HCT116 (cell line): ENCODE data around the gene GAMT.
A peak's percentile ranks its signal among the peaks of the same experiment; 100 is the strongest.

ENCODE experiments used
- ATF3 ChIP-seq: IDR thresholded peaks from 2 replicates; pipeline ENCODE4 v1.6.1; 2012
- EZH2 ChIP-seq: fragments of 200-600 bp; sonication (generic); IDR thresholded peaks from 2 replicates; pipeline ENCODE4 v1.6.1; 2017; ENCODE audit warnings: antibody characterized with exemption, mixed run types
- POLR2A ChIP-seq: IDR thresholded peaks from 2 replicates; pipeline ENCODE4 v1.7.0; 2011; ENCODE audit warnings: borderline replicate concordance; ENCODE audit not compliant: insufficient read depth, insufficient read length; ENCODE audit errors: extremely low read depth
- POLR2AphosphoS5 ChIP-seq: IDR thresholded peaks from 2 replicates; pipeline ENCODE4 v1.6.1; 2011; ENCODE audit warnings: mild to moderate bottlenecking, low read depth, low read length, moderate library complexity
- SIN3A ChIP-seq: IDR thresholded peaks from 2 replicates; pipeline ENCODE4 v1.6.1; 2012; ENCODE audit warnings: low read depth
- SP1 ChIP-seq: IDR thresholded peaks from 2 replicates; pipeline ENCODE4 v1.6.1; 2012; ENCODE audit warnings: low read depth
- ZBTB33 ChIP-seq: IDR thresholded peaks from 2 replicates; pipeline ENCODE4 v1.6.1; 2011; ENCODE audit warnings: mild to moderate bottlenecking, low read length, moderate library complexity; ENCODE audit not compliant: insufficient replicate concordance; ENCODE audit errors: extremely low read depth
- TF ChIP-seq, protein P1 (sequence below), 3 experiments: fragments of 200-600 bp in 1 of 3; sonication (generic) in 1 of 3; IDR thresholded peaks in 2 of 3; conservative IDR thresholded peaks in 1 of 3; 2 replicates each; pipeline ENCODE4 v1.5.1; 2012 to 2017; ENCODE audit warnings: low read depth in 2 of 3, low read length in 2 of 3, antibody characterized with exemption in 1 of 3, borderline replicate concordance in 1 of 3, control low read depth in 1 of 3, mild to moderate bottlenecking in 1 of 3, mixed read lengths in 1 of 3, mixed run types in 1 of 3, moderate library complexity in 1 of 3; ENCODE audit not compliant: insufficient read depth in 1 of 3

GRCh38 chr19:1449467-1450442 is 48.4 kb upstream of the GAMT start, which contains the start of gene APC2:
- TF ChIP-seq, protein P1, sequence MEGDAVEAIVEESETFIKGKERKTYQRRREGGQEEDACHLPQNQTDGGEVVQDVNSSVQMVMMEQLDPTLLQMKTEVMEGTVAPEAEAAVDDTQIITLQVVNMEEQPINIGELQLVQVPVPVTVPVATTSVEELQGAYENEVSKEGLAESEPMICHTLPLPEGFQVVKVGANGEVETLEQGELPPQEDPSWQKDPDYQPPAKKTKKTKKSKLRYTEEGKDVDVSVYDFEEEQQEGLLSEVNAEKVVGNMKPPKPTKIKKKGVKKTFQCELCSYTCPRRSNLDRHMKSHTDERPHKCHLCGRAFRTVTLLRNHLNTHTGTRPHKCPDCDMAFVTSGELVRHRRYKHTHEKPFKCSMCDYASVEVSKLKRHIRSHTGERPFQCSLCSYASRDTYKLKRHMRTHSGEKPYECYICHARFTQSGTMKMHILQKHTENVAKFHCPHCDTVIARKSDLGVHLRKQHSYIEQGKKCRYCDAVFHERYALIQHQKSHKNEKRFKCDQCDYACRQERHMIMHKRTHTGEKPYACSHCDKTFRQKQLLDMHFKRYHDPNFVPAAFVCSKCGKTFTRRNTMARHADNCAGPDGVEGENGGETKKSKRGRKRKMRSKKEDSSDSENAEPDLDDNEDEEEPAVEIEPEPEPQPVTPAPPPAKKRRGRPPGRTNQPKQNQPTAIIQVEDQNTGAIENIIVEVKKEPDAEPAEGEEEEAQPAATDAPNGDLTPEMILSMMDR (IDR thresholded peaks at IDR 0.05 in 2 of 3, conservative IDR thresholded peaks at IDR 0.05 in 1 of 3; ENCODE audit: borderline replicate concordance in 1 of 3, insufficient read depth in 1 of 3, low read depth in 2 of 3, low read length in 2 of 3), result no peak
- TF ChIP-seq EZH2, result no peak
- no peak for TF ChIP-seq POLR2A
- no peak for TF ChIP-seq POLR2AphosphoS5
- no peak for TF ChIP-seq ATF3
- TF ChIP-seq ZBTB33, result no peak
- no peak for TF ChIP-seq SIN3A
- peak; percentile 53 for TF ChIP-seq SP1
